GM18498 (cell line): ENCODE results near the gene GADD45G.

Experiments
- ATAC-seq: cut with Tn5 transposase; IDR thresholded peaks from one replicate; pipeline ENCODE4 v1.9.1; 2021; ENCODE audit warnings: mild to moderate bottlenecking, moderate library complexity; ENCODE audit not compliant: unreplicated experiment

Gene GADD45G

DNA sequence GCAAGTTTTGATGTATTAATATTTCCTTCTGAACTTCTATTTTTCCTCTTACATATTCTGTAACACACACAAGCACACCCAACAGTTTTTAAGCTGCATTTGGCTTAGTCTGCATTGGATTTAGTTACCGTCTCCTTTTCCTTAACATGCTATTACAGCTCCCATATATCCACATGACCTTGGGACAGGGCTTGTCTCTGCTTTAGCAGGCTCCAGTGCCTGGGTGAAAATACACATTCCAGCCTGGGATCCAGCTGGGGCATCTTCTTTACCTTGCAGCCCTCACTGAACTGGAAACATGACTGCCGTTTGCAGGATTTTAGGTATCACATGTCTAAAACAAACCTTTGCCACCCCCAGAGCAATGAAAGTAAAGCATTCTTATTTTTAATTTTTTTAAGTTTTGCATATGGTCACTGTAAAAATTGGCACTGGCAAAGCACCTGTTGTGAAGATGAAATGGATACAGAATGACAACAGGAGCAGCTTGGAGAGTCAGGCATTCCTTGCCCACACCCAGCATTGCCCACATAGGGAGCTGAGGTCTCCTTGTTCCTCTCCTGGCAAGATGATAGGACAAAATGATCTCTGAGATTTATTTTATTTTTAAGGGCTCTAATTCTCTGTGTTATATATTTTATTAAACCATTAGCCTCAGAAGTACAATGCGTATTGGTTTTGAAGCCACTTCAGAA is 4.0 kb downstream of the GADD45G start:
- no peak for ATAC-seq

DNA sequence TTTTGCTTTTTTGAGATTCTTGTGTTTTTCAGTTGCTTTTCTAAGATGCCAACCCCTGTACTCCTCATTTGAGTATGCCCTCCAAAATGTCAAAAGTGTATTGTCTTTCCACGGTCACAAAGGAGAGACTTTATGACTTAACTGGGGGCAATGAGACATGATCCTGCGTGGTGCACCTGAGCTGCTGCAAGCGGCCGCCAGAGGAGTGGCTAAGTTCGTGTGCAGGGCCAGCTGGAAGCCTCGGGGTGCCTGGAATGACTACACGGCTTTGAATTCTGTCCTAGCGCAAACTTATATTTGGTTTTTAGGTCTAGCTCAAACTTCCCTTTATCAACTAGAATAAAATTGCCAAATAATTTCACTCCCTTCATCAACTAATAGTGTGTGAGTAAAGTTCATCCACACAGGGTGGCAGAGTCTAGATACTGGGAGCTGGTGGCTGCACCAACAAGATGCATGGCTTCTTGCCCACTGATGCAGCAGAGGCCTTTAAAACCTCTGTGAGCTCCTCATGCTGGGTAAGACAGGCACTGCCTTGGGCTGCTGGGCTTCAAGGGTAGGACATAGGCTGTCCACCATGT is 4.7 kb downstream of the GADD45G start:
- no peak for ATAC-seq

DNA sequence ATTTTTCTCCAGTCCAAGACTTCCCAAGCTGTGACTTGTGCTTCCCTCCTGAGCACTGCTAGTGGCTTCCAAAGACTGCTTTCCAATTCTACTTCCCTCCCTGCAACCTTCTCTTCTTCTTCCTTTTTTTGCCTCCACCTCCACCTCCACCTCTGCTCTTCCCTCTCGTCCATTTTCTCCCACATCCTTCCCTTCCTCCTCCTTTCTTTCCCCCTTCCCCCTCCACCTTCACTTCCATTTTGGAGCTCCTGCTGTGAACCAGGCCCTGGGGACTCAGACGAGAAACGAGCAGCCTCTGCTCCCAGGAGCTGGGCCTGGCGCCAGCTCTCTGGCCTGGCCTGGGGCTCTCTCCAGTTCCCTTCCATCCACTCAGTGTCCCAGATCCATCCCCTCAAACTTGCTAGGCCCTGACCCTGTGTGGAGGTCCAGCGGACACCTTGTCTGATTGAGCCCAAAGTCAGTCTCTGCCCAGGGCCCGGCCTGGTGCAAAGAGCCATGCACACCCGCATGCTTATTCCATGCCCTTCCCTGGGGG is 5.6 kb downstream of the GADD45G start:
- no peak for ATAC-seq

DNA sequence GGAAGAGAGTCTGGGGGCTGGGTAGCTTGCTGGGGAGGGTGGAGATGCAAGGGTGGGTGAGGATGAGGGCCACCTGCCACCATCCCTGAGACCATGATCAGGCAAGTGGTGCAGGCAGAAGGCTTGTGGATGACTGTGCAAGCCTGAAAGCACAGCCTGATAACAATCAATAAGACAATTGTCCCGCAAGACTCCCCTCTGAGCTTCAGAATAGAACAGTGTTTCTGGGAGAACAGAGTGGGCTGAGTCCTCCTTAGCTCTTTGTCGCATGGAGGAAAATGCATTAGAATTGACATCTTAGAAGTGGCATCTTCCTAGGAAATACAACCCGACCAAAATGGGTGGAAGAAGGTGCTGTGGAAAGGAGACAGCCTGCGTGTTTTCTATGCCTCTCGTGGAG is 6.6 kb downstream of the GADD45G start:
- no peak for ATAC-seq

DNA sequence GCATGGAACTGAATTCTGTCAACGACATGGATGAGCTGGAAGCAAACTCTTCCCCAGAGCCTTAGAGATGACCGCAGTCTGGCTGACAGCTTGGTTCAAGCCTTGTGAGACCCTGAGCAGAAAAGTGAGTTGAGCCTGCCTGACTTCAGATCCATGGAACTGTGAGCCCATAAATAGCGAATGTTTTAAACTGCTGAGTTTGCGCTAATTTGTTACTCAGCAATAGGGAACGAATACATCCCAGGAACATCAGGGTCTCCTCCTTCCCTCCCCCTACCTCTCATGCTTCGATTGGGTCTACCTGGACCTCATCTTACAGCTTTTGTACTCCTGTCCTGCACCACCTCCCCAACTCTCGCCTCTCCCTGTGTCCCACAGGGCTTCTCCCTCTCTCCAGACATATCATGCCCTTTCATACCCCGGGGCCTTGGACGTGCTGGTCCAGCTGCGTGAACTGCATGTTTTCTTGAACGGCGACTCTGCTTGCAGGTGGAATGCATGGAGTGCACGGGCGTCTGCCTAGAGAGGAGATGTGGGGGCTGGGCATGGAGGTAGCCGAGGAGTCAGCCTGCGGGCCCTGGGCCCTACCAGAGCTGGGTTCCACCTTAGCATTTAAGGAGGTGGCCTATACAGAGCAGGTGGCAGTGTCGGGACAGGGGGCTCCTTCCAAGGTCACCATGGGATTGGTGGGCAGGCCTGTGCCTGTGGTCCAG is 7.9 kb downstream of the GADD45G start:
- no peak for ATAC-seq

DNA sequence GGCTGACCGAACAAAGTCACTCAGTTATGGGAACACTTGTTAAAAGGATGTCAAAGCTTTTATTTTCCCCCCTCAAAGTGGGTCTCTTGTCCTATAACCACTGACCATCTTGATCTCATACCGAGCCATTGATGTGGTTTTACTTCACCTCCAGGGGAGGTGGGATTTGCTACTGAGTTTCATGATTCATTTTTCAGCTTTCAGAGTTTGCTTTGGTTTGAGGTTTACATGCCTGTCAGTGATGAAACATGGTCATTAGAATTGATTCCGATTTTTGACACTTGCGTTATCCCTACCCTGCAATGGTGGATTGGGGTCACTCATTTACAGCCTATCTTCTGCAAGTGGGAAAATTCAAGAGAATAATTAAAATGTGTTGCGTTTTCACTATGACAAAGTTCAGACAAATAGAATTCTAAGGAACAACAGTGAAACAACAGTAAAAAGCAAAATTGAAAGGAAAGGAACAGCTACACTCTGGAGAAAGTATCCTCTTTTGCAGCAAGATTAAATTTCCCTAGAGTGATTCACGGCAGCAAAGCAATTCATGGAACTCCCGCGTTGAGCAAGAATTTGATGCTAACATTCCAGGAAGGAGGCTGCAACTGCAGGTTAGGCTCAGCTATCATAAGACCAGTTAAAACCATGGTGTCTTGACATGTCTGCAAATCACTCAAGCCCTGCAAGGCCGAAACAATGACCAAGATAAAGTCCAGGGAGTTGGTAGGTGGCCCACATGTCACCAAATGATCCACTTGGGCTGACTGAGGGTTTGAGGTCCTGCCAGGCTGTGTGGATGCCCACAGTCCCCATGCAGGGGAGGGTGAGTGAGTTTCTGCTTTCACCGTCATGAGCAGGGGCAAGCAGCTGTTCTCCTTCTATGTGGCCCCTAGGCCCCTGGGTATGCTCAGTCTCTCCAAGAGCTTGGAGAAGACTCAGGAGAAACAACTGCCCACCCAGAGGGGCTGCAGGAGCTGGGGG is 9.4 kb downstream of the GADD45G start:
- ATAC-seq = no peak

DNA sequence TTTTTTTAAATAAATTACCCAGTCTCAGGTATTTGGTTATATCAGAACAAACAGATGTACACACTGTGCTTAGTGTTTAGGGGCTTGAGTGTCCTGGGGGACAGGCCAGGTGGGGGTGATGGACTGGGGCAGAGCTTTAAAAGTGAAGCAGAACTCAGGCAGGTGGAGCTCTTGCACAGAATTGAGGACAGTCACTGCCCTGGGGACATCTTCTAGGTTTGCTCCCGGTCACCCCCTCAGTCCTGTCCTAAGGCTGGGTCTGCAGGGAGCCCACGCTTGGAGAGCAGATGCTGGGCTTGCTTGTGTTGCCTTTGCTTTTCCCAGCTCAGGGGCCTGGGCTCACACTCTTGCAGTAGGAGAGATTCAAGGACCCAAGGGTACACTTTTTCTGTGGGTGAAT is 10.8 kb downstream of the GADD45G start:
- ATAC-seq = no peak

DNA sequence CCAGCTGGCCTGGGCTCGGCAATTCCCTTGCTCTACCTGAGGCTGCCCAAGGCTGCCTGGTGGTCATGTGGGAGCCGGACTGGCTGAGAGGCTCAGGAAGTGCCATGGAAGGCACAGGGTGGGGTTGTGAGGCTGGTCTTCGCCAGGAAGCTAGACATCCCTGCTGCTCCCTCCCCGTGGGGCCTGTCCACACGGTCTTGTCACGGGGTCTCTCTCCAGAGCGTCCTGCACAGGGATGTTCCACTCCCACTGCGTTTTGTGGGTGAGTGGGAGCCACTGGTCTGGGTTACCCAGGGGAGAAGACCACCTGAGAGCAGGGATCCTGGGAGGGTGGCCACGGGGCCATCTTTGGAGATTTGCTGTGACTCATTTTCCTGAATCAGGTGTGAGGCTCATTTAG is 11.6 kb downstream of the GADD45G start:
- ATAC-seq = no peak

DNA sequence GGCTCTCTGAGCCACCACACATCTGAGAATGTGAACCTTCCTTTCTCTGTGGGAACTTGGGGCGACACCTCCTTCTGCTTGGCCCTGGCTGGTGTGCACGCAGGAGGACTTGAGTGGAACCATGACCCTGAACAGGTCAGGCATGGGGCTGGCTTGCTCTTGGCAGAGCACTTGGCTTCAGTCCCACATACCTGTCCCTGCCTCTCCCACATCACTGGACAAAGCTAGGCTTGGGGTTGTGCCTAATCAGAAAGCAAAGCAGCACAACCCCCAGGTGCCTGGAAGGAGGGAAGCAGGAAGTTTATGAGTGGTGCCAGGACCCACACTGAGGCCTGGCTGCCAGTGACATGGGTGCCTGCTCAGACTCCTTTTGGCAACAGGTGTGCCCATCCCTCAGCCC is 13.2 kb downstream of the GADD45G start:
- ATAC-seq = no peak

DNA sequence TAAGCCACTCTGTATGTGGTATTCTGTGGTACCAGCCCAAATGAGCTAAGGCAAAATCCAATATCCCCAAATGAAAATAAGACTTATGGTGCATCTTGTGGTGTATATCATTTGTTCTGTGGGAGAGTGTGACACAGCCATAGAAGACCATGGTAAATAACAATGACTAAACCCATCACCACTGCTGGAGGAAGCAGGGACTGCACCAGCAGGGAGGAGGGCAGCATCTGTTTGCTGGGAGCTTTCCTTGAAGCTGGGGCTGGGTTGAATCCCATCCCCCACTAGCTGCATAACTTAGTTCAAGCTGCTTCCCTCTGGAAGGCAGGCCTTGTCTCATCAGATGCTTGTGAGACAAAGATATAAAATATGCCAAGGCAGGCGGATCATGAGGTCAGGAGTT is 14.2 kb downstream of the GADD45G start:
- ATAC-seq = no peak

DNA sequence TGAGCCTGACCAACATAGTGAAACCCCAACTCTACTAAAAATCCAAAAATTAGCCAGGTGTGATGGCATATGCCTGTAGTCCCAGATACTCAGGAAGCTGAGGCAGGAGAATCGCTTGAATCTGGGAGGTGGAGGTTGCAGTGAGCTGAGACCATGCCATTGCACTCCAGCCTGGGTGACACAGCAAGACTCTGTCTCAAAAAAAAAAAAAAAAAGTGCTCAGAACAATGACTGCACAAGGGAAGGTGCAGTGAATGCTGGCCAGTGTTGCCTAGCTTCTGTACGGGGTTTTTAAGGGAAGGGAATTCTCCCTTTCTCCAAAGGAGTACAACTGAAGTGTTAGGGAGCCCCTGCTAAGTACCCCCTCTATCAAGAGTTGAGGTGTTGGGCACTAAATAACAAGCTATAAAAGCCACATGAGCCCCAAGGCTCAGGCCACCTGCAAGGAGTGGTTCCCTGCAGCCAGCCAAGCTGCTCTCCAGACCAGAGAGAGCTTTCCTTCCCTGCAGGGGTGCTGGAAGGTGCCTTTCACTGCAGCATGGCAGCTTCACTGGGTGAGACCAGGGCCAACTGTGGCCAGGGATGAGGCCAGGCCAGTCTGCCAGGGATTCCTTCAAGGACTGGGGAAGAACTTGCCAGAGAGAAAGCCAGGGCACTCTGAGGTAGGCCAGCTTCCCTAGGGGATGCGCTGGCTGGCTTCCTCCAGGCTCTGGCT is 14.8 kb downstream of the GADD45G start:
- no peak for ATAC-seq

DNA sequence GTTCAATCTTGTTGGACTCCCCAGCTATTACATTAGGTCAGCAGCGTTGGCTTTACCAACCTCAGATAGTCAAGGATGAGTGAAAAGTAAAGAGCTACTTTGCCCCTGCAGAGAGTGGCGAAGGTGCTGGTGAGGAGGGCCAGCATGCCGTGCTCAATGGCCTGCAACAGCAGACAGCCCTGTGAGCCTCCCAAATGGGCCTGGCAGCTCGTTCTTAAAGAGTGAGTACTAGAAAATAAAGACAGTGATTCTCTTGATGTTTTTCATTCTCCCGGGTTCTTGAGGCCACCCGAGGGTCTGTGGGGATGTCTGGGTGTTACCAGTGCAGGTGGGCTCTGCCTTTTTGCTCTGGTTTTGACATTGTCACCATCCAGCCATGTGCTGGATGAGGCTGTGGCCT is 16.2 kb downstream of the GADD45G start:
- no peak for ATAC-seq

DNA sequence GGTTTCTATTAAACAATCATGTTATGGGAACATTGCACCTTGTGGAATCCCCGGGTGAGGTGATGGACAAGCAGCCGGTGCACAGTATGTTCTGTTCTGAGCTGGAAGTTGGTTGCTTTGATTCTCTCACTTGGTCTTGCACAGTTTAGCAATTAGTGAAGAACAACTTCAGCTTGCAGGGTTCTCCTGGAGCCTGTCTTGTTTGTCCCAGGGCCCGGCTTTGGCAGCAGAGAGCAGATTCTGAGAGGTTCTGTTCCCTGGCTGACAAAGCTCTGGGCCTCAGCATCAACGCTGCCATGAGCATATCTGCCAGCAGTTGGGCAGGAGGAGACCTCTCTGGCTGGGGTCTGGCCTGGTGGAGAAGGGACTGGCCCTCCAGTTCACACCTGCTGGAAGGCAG is 16.9 kb downstream of the GADD45G start:
- no peak for ATAC-seq

DNA sequence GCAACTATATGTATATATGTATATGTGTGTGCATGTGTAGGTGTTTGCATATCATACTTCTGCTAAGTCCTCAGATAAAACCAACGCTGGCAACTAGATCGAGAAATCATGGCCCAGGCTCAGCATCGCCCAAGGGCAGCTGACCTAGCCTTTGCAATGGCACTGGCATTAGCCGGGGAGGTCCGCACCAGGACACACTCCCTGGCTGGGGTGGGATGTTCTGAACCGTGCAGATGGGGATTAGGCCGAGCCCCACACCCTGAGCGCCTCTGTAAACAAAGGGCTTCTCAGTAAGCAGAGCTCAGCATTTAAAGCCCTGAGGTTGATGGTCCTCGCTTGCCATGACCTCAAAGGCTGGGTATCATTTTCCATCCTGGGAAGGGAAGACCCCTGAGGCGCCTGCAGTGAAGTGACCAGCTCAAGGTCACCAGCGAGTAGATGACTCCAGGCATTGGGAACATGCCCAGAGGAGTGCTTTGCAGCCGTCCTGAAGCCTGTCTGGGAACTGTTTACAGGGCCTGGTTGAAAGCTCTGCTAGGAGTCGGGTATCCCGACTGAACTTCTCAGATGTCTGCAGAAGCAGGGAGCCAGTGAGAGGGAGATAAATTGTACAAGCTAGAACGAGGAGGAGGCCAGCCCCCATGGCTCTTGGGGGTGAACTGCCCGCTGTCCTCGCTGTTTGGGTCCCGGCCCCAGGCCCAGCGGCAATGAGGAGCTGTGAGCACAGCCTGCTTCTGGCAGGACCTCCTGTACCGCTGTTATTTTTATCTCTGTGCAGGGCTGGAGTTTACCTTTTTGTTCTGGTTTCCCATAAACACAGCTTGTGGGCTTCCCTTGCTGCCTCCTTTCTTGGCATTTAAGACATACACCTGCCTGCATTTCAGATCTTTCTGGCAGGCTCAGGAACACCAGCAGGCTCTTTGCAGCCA is 18.4 kb downstream of the GADD45G start:
- no peak for ATAC-seq

DNA sequence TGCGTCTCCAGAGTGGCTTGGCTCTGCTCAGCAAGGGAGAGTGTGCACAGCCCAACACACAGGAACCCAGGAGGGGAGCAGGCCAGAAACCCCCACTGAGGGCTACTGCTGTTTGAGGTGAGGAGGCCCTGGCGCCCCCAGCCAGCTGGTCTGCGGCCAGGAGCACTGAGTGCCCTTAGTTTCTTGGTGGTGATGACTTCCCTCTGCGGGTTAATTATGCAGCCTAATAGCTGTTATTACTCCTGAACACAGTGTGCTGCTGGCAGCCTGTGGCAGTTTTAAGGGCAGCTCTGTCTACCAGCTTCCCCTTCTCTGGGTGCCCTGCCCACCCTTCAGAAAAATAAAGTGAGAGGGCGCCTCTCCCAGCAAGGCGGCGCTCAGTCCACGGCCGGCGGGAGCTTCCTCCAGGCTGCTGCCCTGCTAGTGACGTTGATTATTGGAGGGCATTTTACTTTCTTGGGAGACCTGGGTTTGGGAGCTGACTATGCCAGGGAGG is 19.2 kb downstream of the GADD45G start:
- ATAC-seq = no peak

DNA sequence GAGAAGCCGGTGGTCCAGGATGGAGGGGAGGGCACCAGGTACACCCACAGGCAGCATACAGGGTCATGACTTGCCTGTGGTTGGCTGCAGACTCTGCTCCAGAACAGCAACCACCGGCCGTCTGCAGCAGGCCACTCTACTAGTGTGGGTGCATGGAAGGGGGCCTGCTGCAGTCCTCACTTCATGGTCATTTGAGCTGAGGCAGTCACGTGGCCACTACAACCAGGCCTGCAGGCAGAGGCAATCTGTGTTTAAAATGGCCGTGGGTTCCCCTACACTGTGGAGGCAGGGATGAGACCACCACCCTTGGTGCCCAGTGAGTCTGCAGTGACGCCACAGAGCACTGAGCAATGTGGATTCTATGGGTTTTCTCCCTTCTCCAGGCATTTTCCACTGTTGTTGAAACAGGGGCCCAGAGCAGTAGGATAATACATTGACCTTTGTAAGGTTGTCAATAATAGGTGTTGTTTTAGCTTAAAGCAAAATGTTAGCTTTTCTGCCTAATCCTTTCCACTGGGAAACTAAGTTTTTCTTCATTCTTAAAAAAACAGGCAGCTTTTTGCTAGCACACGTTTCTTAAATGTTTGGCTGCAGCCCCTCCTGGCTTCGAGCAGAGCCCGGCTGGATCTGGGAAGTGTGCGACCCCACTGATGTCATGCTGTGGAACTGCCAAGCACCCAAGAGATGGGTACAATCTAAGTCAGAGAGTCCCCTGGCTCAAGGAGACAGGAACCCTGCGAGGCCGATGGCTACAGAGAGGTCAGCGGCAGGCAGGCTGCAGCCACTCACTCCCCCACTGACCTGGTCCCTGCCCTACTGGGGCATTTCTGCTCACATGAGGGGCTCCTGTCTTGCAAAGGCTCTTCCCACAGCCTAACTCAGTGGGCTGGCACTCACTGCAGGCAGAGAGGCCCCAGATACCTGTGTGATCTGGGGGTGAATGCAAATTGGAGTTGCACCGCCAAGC is 21.2 kb downstream of the GADD45G start:
- ATAC-seq = no peak

DNA sequence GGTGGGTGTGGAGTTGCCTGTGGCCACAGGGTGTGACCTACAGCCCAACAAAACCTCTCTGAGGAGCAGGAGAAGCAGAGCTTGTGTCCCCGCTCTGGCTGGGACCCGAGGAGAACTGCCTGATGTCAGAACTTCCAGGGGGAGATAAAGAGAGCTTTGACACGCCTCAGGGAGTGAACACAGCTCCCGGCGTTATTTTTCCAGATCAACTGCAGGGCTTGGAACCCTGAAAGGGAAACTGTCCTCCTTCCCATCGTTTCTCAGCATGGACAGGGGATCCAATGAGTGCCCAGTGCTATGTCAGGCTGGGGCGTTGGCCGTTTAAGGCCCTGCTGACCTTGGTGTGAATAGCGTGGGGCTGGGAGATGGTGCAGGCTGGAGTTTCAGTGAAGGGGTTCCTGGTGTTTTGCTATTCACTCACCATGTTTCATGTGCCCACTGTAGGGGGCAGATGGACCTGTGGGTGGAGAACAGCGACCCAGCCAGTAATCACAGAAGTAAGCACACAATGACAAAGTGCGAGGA is 22.0 kb downstream of the GADD45G start:
- no peak for ATAC-seq

DNA sequence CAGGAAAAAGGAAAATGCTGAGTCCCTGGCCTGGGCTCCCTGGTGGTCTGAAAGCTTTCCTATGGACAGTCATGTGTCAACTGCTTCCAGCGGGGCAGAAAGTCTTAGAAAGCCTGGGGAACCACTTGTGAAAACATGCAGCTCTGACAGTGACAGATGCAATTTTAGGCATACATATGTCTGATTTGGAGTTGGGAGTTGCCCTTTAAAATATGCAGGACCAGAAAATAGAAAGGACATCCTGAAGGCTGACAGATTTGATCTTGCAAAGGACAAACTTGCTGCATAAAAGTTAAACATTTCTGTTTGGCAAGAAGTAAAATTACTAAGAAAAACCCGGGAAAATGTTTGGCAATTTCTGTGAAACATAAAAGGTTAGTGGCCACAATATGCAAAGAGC is 23.8 kb downstream of the GADD45G start:
- ATAC-seq = no peak
